Liver (tissue), 9 donors: ENCODE results near the gene HPDL. TPM values are rescaled to one million over a fixed set of nuclear protein-coding genes. Genes with fewer than 3 reads are reported as not detected.

Source experiments
- DNase-seq: peaks from one replicate; pipeline ENCODE4 v3.0.0-alpha.2; 2017; ENCODE audit warnings: low spot score
- H3K27ac ChIP-seq, 2 donors: one replicate each; pipeline ENCODE4 v1.7.0; 2013; ENCODE audit warnings: inconsistent platforms in 2 of 2, low read length in 2 of 2, control low read depth in 1 of 2, low read depth in 1 of 2, mild to moderate bottlenecking in 1 of 2
- H3K27me3 ChIP-seq, 4 donors: one replicate each; pipeline versions ENCODE4 v1.6.1 to v1.7.0; 2013; ENCODE audit warnings: low read length in 3 of 4, inconsistent platforms in 1 of 4, mild to moderate bottlenecking in 1 of 4, moderate library complexity in 1 of 4; ENCODE audit not compliant: control insufficient read depth in 4 of 4, insufficient read depth in 4 of 4
- H3K36me3 ChIP-seq, 4 donors: one replicate each; pipeline versions ENCODE4 v1.6.1 to v1.7.0; 2013; ENCODE audit warnings: low read length in 3 of 4, mild to moderate bottlenecking in 3 of 4, low read depth in 1 of 4, moderate library complexity in 1 of 4; ENCODE audit not compliant: control insufficient read depth in 4 of 4, insufficient read depth in 3 of 4
- H3K4me1 ChIP-seq, 4 donors: one replicate each; pipeline versions ENCODE4 v1.6.1 to v1.7.0; 2013; ENCODE audit warnings: low read length in 3 of 4, mild to moderate bottlenecking in 3 of 4, moderate library complexity in 1 of 4; ENCODE audit not compliant: control insufficient read depth in 4 of 4, insufficient read depth in 4 of 4
- H3K4me3 ChIP-seq, 3 donors: one replicate each; pipeline versions ENCODE4 v1.6.1 to v1.7.0; 2013; ENCODE audit warnings: low read length in 3 of 3, control low read depth in 1 of 3, low read depth in 1 of 3, mild to moderate bottlenecking in 1 of 3
- H3K9ac ChIP-seq, 2 donors: one replicate each; pipeline ENCODE4 v1.7.0; 2013; ENCODE audit warnings: low read length in 2 of 2, mild to moderate bottlenecking in 2 of 2, moderate library complexity in 2 of 2, control low read depth in 1 of 2, low read depth in 1 of 2
- H3K9me3 ChIP-seq, 4 donors: one replicate each; pipeline versions ENCODE4 v1.6.1 to v1.7.0; 2013; ENCODE audit warnings: low read length in 3 of 4; ENCODE audit not compliant: control insufficient read depth in 4 of 4
- ATF3 ChIP-seq: IDR thresholded peaks from 2 replicates; pipeline ENCODE4 v1.6.1; 2016; ENCODE audit warnings: antibody characterized with exemption
- EGR1 ChIP-seq, 2 donors: IDR thresholded peaks; 2 replicates each; pipeline ENCODE4 v1.6.1; 2016 to 2018; ENCODE audit warnings: antibody characterized with exemption in 2 of 2, low read depth in 2 of 2
- FOXA1 ChIP-seq: IDR thresholded peaks from 2 replicates; pipeline ENCODE4 v1.6.1; 2016; ENCODE audit warnings: antibody characterized with exemption
- HNF4A ChIP-seq, 2 donors: conservative IDR thresholded peaks; 2 replicates each; pipeline ENCODE4 v1.6.1; 2016; ENCODE audit warnings: antibody characterized with exemption in 2 of 2, mild to moderate bottlenecking in 2 of 2
- MAX ChIP-seq: IDR thresholded peaks from 2 replicates; pipeline ENCODE4 v1.6.1; 2016; ENCODE audit warnings: antibody characterized with exemption
- RAD21 ChIP-seq, 2 donors: IDR thresholded peaks; 2 replicates each; pipeline ENCODE4 v1.6.1; 2016; ENCODE audit warnings: antibody characterized with exemption in 2 of 2, mild to moderate bottlenecking in 2 of 2
- REST ChIP-seq: IDR thresholded peaks from 2 replicates; pipeline ENCODE4 v1.6.1; 2016; ENCODE audit warnings: antibody characterized with exemption, mild to moderate bottlenecking
- RXRA ChIP-seq, 2 donors: IDR thresholded peaks; 2 replicates each; pipeline ENCODE4 v1.6.1; 2017 to 2018; ENCODE audit warnings: antibody characterized with exemption in 2 of 2, mild to moderate bottlenecking in 1 of 2
- TAF1 ChIP-seq: conservative IDR thresholded peaks from 2 replicates; pipeline ENCODE4 v1.6.1; 2016; ENCODE audit warnings: antibody characterized with exemption, mild to moderate bottlenecking
- WGBS: extraction: QIAGEN DNeasy Blood & Tissue Kit; methylation state at CpG from one replicate; pipeline ENCODE4 v1.1.7; 2013; 5-methylcytosine and 5-hydroxymethylcytosine counted together
- polyA plus RNA-seq, 2 donors: library from polyadenylated mRNA; stranded (reverse) in 1 of 2; unstranded in 1 of 2; fragments of 200-250 nt in 1 of 2; fragments of >200 nt in 1 of 2; fragmentation: Nextera tagmentation in 1 of 2; extraction: Ambion mirVana in 1 of 2; gene quantifications; one replicate each; pipeline versions ENCODE4 v1.2.1 to v1.2.3, GENCODE V29; 2013 to 2015
- total RNA-seq, 2 donors: library from RNA; depleted of rRNA; stranded (reverse); fragments of >200 nt; gene quantifications; one replicate each; pipeline ENCODE4 v1.2.3, GENCODE V29; 2014
- TF ChIP-seq, protein P1 (sequence below): fragments of 150-350 bp; IDR thresholded peaks from 2 replicates; pipeline ENCODE4 v1.5.1; 2017; ENCODE audit warnings: improper control_type of control experiment, low read depth, low read length; ENCODE audit not compliant: missing input control
- donor health status: healthy.
- donor health status: healthy.
- donor health status: healthy.
- donor health status: healthy.
- donor health status: healthy.

HPDL gene
- total and polyA plus RNA-seq, 4 donors = 0.09 to 5.2 (median 0.15) TPM; not detected in 1

GRCh38 chr1:45314266-45314665 is 12.4 kb upstream of the HPDL start:
- Histone ChIP-seq H3K4me3 (no peak overlapping the region), H3K9me3 (no peaks in the 10 kb centered on the region), H3K36me3 (no peaks in the 10 kb centered on the region), H3K4me1 (no peaks in the 10 kb centered on the region), H3K27ac (no peak overlapping the region), H3K27me3 (no peaks in the 10 kb centered on the region), H3K9ac (no peak overlapping the region)
- 65% methylated on average over 3 of the region's 3 CpGs for WGBS
- DNase-seq = no peak
- no peak for TF ChIP-seq MAX
- no peak for TF ChIP-seq HNF4A (conservative IDR thresholded peaks at IDR 0.05)

GRCh38 chr1:45317166-45317565 is 9.5 kb upstream of the HPDL start:
- Histone ChIP-seq H3K27me3 (no peaks in the 10 kb centered on the region), H3K4me1 (no peaks in the 10 kb centered on the region), H3K4me3 (no peak overlapping the region), H3K27ac (no peak overlapping the region), H3K9me3 (no peaks in the 10 kb centered on the region), H3K9ac (no peak overlapping the region), H3K36me3 (no peaks in the 10 kb centered on the region)
- 90% methylated on average over 4 of the region's 4 CpGs for WGBS
- DNase-seq = no peak
- TF ChIP-seq, protein P1, sequence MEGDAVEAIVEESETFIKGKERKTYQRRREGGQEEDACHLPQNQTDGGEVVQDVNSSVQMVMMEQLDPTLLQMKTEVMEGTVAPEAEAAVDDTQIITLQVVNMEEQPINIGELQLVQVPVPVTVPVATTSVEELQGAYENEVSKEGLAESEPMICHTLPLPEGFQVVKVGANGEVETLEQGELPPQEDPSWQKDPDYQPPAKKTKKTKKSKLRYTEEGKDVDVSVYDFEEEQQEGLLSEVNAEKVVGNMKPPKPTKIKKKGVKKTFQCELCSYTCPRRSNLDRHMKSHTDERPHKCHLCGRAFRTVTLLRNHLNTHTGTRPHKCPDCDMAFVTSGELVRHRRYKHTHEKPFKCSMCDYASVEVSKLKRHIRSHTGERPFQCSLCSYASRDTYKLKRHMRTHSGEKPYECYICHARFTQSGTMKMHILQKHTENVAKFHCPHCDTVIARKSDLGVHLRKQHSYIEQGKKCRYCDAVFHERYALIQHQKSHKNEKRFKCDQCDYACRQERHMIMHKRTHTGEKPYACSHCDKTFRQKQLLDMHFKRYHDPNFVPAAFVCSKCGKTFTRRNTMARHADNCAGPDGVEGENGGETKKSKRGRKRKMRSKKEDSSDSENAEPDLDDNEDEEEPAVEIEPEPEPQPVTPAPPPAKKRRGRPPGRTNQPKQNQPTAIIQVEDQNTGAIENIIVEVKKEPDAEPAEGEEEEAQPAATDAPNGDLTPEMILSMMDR = no peak
- TF ChIP-seq HNF4A (conservative IDR thresholded peaks at IDR 0.05) (no peak), TAF1 (no peak), ATF3 (no peak), FOXA1 (no peak), EGR1 (IDR thresholded peaks at IDR 0.05; ENCODE audit: low read depth in 2 of 2) (no peak), RAD21 (IDR thresholded peaks at IDR 0.05) (no peak), RXRA (IDR thresholded peaks at IDR 0.05) (no peak), REST (no peak)

- Histone ChIP-seq H3K36me3 (no peaks in the 10 kb centered on the region), H3K9me3 (no peaks in the 10 kb centered on the region), H3K9ac (no peak overlapping the region), H3K4me3 (no peak overlapping the region), H3K4me1 (no peaks in the 10 kb centered on the region), H3K27ac (no peak overlapping the region), H3K27me3 (no peaks in the 10 kb centered on the region)
- no peak for DNase-seq
- TF ChIP-seq TAF1 (no peak), RAD21 (IDR thresholded peaks at IDR 0.05) (no peak)
- 90% methylated on average over 4 of the region's 4 CpGs for WGBS
These were observed 6.9 kb upstream of the HPDL start for GRCh38 chr1:45319761-45320160.
